Naive thymus-derived CD8-positive, alpha-beta T cell (primary cell): ENCODE results near the gene ACVR1. TPM values are rescaled to one million over a fixed set of nuclear protein-coding genes. Genes with fewer than 3 reads are reported as not detected.
"Not testable (repeated sequence)": the region's sequence is repeated elsewhere in the genome, so short reads cannot be mapped to it uniquely, and the experiment has no call there.

Source experiments
- ATAC-seq, 2 donors: fragments of 150-1000 bp; cut with Tn5 transposase in 1 of 2; sonication (Bioruptor Pico), chemical (Tn5 transposase) in 1 of 2; 1 replicate in 1 of 2; 2 replicates in 1 of 2; pipeline ENCODE4 v1.10.0; 2021; ENCODE audit warnings: mild to moderate bottlenecking in 2 of 2, moderate library complexity in 2 of 2
- POLR2A ChIA-PET: fragments of 350-600 bp; sonication (Branson Sonifier 250); formaldehyde crosslinking; loops from one replicate; lab custom pipeline; 2021; ENCODE audit warnings: antibody characterized with exemption; lab: Charles Lee
- DNase-seq, 10 donors: peaks; one replicate each; pipeline versions ENCODE4 v3.0.0 to v3.0.0-alpha.2; 2020 to 2022
- H3K27ac Mint-ChIP-seq, 10 donors: one replicate each; pipeline ENCODE4 v1.8.0; 2020 to 2022; ENCODE audit warnings: mild to moderate bottlenecking in 10 of 10, mixed read lengths in 10 of 10, moderate library complexity in 4 of 10, inconsistent platforms in 1 of 10
- H3K27me3 Mint-ChIP-seq, 5 donors: one replicate each; pipeline ENCODE4 v1.8.0; 2021 to 2022; ENCODE audit warnings: mixed read lengths in 5 of 5
- H3K36me3 Mint-ChIP-seq, 3 donors: one replicate each; pipeline ENCODE4 v1.8.0; 2020 to 2022; ENCODE audit warnings: mixed read lengths in 3 of 3, mild to moderate bottlenecking in 2 of 3, inconsistent platforms in 1 of 3
- H3K4me1 Mint-ChIP-seq, 4 donors: one replicate each; pipeline ENCODE4 v1.8.0; 2021 to 2022; ENCODE audit warnings: mixed read lengths in 4 of 4
- H3K4me3 Mint-ChIP-seq, 10 donors: one replicate each; pipeline ENCODE4 v1.8.0; 2020 to 2022; ENCODE audit warnings: mild to moderate bottlenecking in 10 of 10, mixed read lengths in 10 of 10, moderate library complexity in 6 of 10, inconsistent platforms in 1 of 10
- H3K9me3 Mint-ChIP-seq, 9 donors: one replicate each; pipeline ENCODE4 v1.8.0; 2020 to 2022; ENCODE audit warnings: mixed read lengths in 9 of 9, mild to moderate bottlenecking in 3 of 9, inconsistent platforms in 1 of 9, moderate library complexity in 1 of 9
- polyA plus RNA-seq, 3 donors: library from polyadenylated mRNA; unstranded; fragments of 300-500 nt; fragmentation: Illumina TruSeq; gene quantifications; one replicate each; pipeline ENCODE4 v1.2.3, GENCODE V29; 2021
- total RNA-seq, 8 experiments: library from RNA in 2 of 8; stranded (reverse) in 2 of 8; gene quantifications; one replicate each; pipeline ENCODE4 v1.2.3 and lab custom pipeline; 2021 to 2026

ACVR1 gene
- total and polyA plus RNA-seq, 5 experiments from 2014 or later = 2.6 to 14.5 (median 4.3) TPM

GRCh38 chr2:157756447-157756846, 119.7 kb downstream of the ACVR1 start:
- H3K4me3 Mint-ChIP-seq, POLR2A ChIA-PET, H3K27me3 Mint-ChIP-seq, ATAC-seq, H3K4me1 Mint-ChIP-seq, DNase-seq: not testable (repeated sequence)
- peaks cover 13 to 29% (median 20%) of the 10 kb centered on the region in 9 donors for H3K9me3 Mint-ChIP-seq
- peak overlapping the region in 1 of 10 donors; percentile 27 for H3K27ac Mint-ChIP-seq
- H3K36me3 Mint-ChIP-seq = peaks cover 38 to 84% (median 76%) of the 10 kb centered on the region in 3 donors

GRCh38 chr2:157751462-157752058, 124.6 kb downstream of the ACVR1 start:
- H3K27me3 Mint-ChIP-seq = no peaks in the 10 kb centered on the region
- peak overlapping the region in 1 of 10 donors; percentile 26 for H3K27ac Mint-ChIP-seq
- peaks cover 9 to 62% (median 47%) of the 10 kb centered on the region in 3 donors for H3K36me3 Mint-ChIP-seq
- peaks cover 0 to 6% (median 4%) of the 10 kb centered on the region in 4 donors for H3K4me1 Mint-ChIP-seq
- ATAC-seq (no peak), DNase-seq (peak in 4 of 10 donors; percentile 3 to 11 (median 8))
- H3K4me3 Mint-ChIP-seq = no peak overlapping the region
- POLR2A ChIA-PET = interaction anchor here (0.6 to 1.0 kb wide), 2 partner anchors 104 to 254 kb away, joined by 3 read pairs; no protein-coding TSS in a partner anchor
- H3K9me3 Mint-ChIP-seq = peaks cover 0 to 11% (median 7%) of the 10 kb centered on the region in 9 donors

- H3K4me1 Mint-ChIP-seq = peaks cover 0 to 6% (median 4%) of the 10 kb centered on the region in 4 donors
- ATAC-seq = no peak
Observed at GRCh38 chr2:157749684-157750083, 126.4 kb downstream of the ACVR1 start.

GRCh38 chr2:157748371-157749142, 127.6 kb downstream of the ACVR1 start:
- Mint-ChIP-seq H3K9me3 (no peaks in the 10 kb centered on the region), H3K4me3 (no peak overlapping the region), H3K27me3 (no peaks in the 10 kb centered on the region), H3K4me1 (peaks cover 0 to 6% (median 4%) of the 10 kb centered on the region in 4 donors), H3K27ac (no peak overlapping the region), H3K36me3 (peaks cover 0 to 40% (median 21%) of the 10 kb centered on the region in 3 donors)
- DNase-seq = no peak
- POLR2A ChIA-PET = no interaction called here
- ATAC-seq = no peak

More at GRCh38 chr2:157749684-157750083, 126.4 kb downstream of the ACVR1 start:
- no peaks in the 10 kb centered on the region for H3K27me3 Mint-ChIP-seq
- no peak overlapping the region for H3K27ac Mint-ChIP-seq
- no peak for DNase-seq
- no peak overlapping the region for H3K4me3 Mint-ChIP-seq
- H3K9me3 Mint-ChIP-seq = no peaks in the 10 kb centered on the region
- peaks cover 0 to 50% (median 28%) of the 10 kb centered on the region in 3 donors for H3K36me3 Mint-ChIP-seq
- POLR2A ChIA-PET = no interaction called here

GRCh38 chr2:157747695-157748370, 128.3 kb downstream of the ACVR1 start:
- Mint-ChIP-seq H3K9me3 (no peaks in the 10 kb centered on the region), H3K27ac (no peak overlapping the region), H3K4me3 (no peak overlapping the region), H3K27me3 (no peaks in the 10 kb centered on the region), H3K36me3 (peaks cover 0 to 33% (median 17%) of the 10 kb centered on the region in 3 donors), H3K4me1 (peaks cover 0 to 7% (median 5%) of the 10 kb centered on the region in 4 donors)
- POLR2A ChIA-PET = no interaction called here
- ATAC-seq (no peak), DNase-seq (no peak)

GRCh38 chr2:157747280-157747679, 128.8 kb downstream of the ACVR1 start:
- Mint-ChIP-seq H3K4me1 (peaks cover 0 to 7% (median 5%) of the 10 kb centered on the region in 4 donors), H3K27ac (no peak overlapping the region), H3K4me3 (no peak overlapping the region), H3K36me3 (peaks cover 0 to 28% (median 11%) of the 10 kb centered on the region in 3 donors), H3K27me3 (no peaks in the 10 kb centered on the region), H3K9me3 (no peaks in the 10 kb centered on the region)
- POLR2A ChIA-PET = no interaction called here
- ATAC-seq (no peak), DNase-seq (no peak)

GRCh38 chr2:157746234-157746950, 129.7 kb downstream of the ACVR1 start:
- POLR2A ChIA-PET = no interaction called here
- H3K4me3 Mint-ChIP-seq = no peak overlapping the region
- peaks cover 0 to 24% (median 10%) of the 10 kb centered on the region in 3 donors for H3K36me3 Mint-ChIP-seq

GRCh38 chr2:157744571-157745076, 131.5 kb downstream of the ACVR1 start:
- Mint-ChIP-seq H3K27ac (no peak overlapping the region), H3K36me3 (peaks cover 0 to 20% (median 10%) of the 10 kb centered on the region in 3 donors), H3K27me3 (no peaks in the 10 kb centered on the region), H3K4me1 (peaks cover 0 to 7% (median 4%) of the 10 kb centered on the region in 4 donors), H3K9me3 (no peaks in the 10 kb centered on the region), H3K4me3 (no peak overlapping the region)
- POLR2A ChIA-PET = no interaction called here
- no peak for DNase-seq
- no peak for ATAC-seq

More at GRCh38 chr2:157746234-157746950, 129.7 kb downstream of the ACVR1 start:
- no peak overlapping the region for H3K27ac Mint-ChIP-seq
- H3K27me3 Mint-ChIP-seq = no peaks in the 10 kb centered on the region
- DNase-seq (no peak), ATAC-seq (no peak)
- no peaks in the 10 kb centered on the region for H3K9me3 Mint-ChIP-seq
- H3K4me1 Mint-ChIP-seq = peaks cover 0 to 9% (median 6%) of the 10 kb centered on the region in 4 donors

GRCh38 chr2:157743051-157743450, 133.1 kb downstream of the ACVR1 start:
- ATAC-seq = no peak
- peaks cover 3 to 22% (median 6%) of the 10 kb centered on the region in 3 donors for H3K36me3 Mint-ChIP-seq
- peaks cover 0 to 7% (median 4%) of the 10 kb centered on the region in 4 donors for H3K4me1 Mint-ChIP-seq
- H3K27me3 Mint-ChIP-seq = no peaks in the 10 kb centered on the region
- H3K9me3 Mint-ChIP-seq = no peaks in the 10 kb centered on the region
- peak overlapping the region in 1 of 10 donors; percentile 16 for H3K27ac Mint-ChIP-seq
- no peak overlapping the region for H3K4me3 Mint-ChIP-seq
- POLR2A ChIA-PET = no interaction called here
- no peak for DNase-seq

GRCh38 chr2:157741819-157742484, 134.2 kb downstream of the ACVR1 start:
- H3K36me3 Mint-ChIP-seq = peaks cover 5 to 28% (median 16%) of the 10 kb centered on the region in 3 donors
- POLR2A ChIA-PET = no interaction called here
- no peak overlapping the region for H3K4me3 Mint-ChIP-seq
- H3K4me1 Mint-ChIP-seq = peaks cover 0 to 7% (median under 1%) of the 10 kb centered on the region in 4 donors
- H3K27me3 Mint-ChIP-seq = no peaks in the 10 kb centered on the region
- H3K27ac Mint-ChIP-seq = peak overlapping the region in 1 of 10 donors; percentile 79
- DNase-seq (no peak), ATAC-seq (no peak)
- no peaks in the 10 kb centered on the region for H3K9me3 Mint-ChIP-seq

- peaks cover 0 to 6% (median under 1%) of the 10 kb centered on the region in 4 donors for H3K4me1 Mint-ChIP-seq
- peaks cover 26 to 59% (median 51%) of the 10 kb centered on the region in 3 donors for H3K36me3 Mint-ChIP-seq
- no peak for DNase-seq
- POLR2A ChIA-PET = no interaction called here
- H3K4me3 Mint-ChIP-seq = no peak overlapping the region
- ATAC-seq = no peak
- H3K9me3 Mint-ChIP-seq = peaks cover 0 to 5% (median 0%) of the 10 kb centered on the region in 9 donors
- no peak overlapping the region for H3K27ac Mint-ChIP-seq
- H3K27me3 Mint-ChIP-seq = no peaks in the 10 kb centered on the region
Observed at GRCh38 chr2:157737656-157738055, 138.5 kb downstream of the ACVR1 start.
